Measurements from ENCODE around the gene GJA10. TPM values are rescaled to one million over a fixed set of nuclear protein-coding genes. Genes with fewer than 3 reads are reported as not detected.

The GJA10 gene
- polyA plus RNA-seq, 3 donors: not detected

DNA sequence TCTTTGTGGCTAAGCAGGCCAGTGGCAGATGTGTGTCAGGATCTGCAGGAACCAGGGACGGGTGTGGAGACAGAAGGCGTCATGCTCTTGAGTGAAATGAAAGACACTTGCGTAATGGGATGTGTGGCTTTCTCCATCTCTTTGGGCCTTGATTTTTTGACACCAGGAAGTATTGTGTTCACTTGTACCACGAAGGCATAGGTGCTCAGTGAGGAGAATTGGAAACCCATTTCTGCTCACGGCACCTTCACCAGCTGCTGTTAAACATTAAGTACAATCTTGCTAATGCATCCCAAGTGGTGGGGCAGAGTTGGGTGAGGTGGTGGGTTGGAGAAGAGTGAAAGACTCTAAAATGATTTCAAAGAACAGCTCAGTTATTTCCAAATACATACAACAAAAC, 30.0 kb downstream of the GJA10 start:
- DNase-seq: no peak
- Histone ChIP-seq H3K4me2 (replicated peaks; ENCODE audit: extremely low read depth, low read length, poor library complexity, severe bottlenecking) (no peak overlapping the region), H3K79me2 (ENCODE audit: insufficient read depth, low read length) (no peaks in the 10 kb centered on the region), H3K27me3 (ENCODE audit: control insufficient read depth in 2 of 2, insufficient read depth in 2 of 2, low read length in 2 of 2) (no peaks in the 10 kb centered on the region), H2AFZ (ENCODE audit: insufficient read depth, low read depth, low read length, poor library complexity, severe bottlenecking) (no peak overlapping the region), H3K4me1 (ENCODE audit: control insufficient read depth in 1 of 2, insufficient read depth in 2 of 2, low read length in 2 of 2) (peaks cover 33 to 37% of the 10 kb centered on the region in 2 donors), H4K20me1 (ENCODE audit: insufficient read depth, low read length) (no peaks in the 10 kb centered on the region), H3K9ac (ENCODE audit: insufficient read depth, low read length, poor library complexity, severe bottlenecking) (no peak overlapping the region), H3K4me3 (replicated peaks in 1 of 3; ENCODE audit: low read depth in 2 of 3, low read length in 3 of 3) (no peak overlapping the region), H3K36me3 (replicated peaks in 1 of 2; ENCODE audit: control insufficient read depth in 1 of 2, insufficient read depth in 2 of 2, low read length in 2 of 2) (no peaks in the 10 kb centered on the region), H3K27ac (ENCODE audit: low read depth in 1 of 2, low read length in 2 of 2) (no peak overlapping the region), H3K9me3 (replicated peaks in 1 of 2; ENCODE audit: control insufficient read depth in 1 of 2, insufficient read depth in 1 of 2, low read length in 2 of 2) (no peaks in the 10 kb centered on the region)
- Mint-ChIP-seq H3K27ac (peak overlapping the region in 2 of 7 donors; percentile 68 to 74), H3K27me3 (ENCODE audit: low read depth in 3 of 3) (peaks cover 0 to 2% (median 1%) of the 10 kb centered on the region in 3 donors), H3K4me3 (no peak overlapping the region), H3K36me3 (no peaks in the 10 kb centered on the region), H3K9me3 (peaks cover 0 to 5% (median 2%) of the 10 kb centered on the region in 7 donors), H3K4me1 (peaks cover 40% of the 10 kb centered on the region)
- intact Hi-C loops (cut with micrococcal nuclease): no loop called here
- TF ChIP-seq, protein P1, sequence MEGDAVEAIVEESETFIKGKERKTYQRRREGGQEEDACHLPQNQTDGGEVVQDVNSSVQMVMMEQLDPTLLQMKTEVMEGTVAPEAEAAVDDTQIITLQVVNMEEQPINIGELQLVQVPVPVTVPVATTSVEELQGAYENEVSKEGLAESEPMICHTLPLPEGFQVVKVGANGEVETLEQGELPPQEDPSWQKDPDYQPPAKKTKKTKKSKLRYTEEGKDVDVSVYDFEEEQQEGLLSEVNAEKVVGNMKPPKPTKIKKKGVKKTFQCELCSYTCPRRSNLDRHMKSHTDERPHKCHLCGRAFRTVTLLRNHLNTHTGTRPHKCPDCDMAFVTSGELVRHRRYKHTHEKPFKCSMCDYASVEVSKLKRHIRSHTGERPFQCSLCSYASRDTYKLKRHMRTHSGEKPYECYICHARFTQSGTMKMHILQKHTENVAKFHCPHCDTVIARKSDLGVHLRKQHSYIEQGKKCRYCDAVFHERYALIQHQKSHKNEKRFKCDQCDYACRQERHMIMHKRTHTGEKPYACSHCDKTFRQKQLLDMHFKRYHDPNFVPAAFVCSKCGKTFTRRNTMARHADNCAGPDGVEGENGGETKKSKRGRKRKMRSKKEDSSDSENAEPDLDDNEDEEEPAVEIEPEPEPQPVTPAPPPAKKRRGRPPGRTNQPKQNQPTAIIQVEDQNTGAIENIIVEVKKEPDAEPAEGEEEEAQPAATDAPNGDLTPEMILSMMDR (IDR thresholded peaks at IDR 0.05): no peak
- whole genome bisulfite sequencing (ENCODE audit: insufficient coverage): 31% methylated on average over 3 of the region's 5 CpGs

DNA sequence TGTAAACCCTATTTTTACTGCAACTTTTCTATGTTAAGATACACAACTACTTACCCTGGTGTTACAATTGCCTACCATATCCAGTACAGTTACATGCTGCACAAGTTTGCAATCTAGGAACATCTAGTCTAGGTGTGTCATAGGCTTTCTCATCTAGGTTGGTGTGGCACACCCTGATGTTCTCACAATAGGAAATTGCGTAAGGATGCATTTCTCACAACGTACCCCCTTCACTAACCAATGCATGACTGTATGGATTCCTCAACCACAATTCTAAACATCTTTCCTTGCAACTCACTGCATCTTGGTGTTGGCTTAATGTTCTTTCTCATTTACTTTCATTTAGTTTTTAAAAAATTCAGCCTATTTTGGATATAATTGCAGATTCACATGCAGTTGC, 31.6 kb downstream of the GJA10 start:
- Mint-ChIP-seq H3K36me3 (no peaks in the 10 kb centered on the region), H3K27me3 (ENCODE audit: low read depth in 3 of 3) (peaks cover 0 to 3% (median 2%) of the 10 kb centered on the region in 3 donors), H3K4me1 (peaks cover 50% of the 10 kb centered on the region), H3K27ac (no peak overlapping the region), H3K9me3 (peaks cover 0 to 2% (median 0%) of the 10 kb centered on the region in 7 donors), H3K4me3 (no peak overlapping the region)
- Histone ChIP-seq H3K4me3 (replicated peaks in 1 of 3; ENCODE audit: low read depth in 2 of 3, low read length in 3 of 3) (no peak overlapping the region), H3K79me2 (ENCODE audit: insufficient read depth, low read length) (no peaks in the 10 kb centered on the region), H3K27me3 (ENCODE audit: control insufficient read depth in 2 of 2, insufficient read depth in 2 of 2, low read length in 2 of 2) (no peaks in the 10 kb centered on the region), H2AFZ (ENCODE audit: insufficient read depth, low read depth, low read length, poor library complexity, severe bottlenecking) (no peak overlapping the region), H3K27ac (ENCODE audit: low read depth in 1 of 2, low read length in 2 of 2) (no peak overlapping the region), H3K4me1 (ENCODE audit: control insufficient read depth in 1 of 2, insufficient read depth in 2 of 2, low read length in 2 of 2) (peaks cover 40 to 43% of the 10 kb centered on the region in 2 donors), H4K20me1 (ENCODE audit: insufficient read depth, low read length) (no peaks in the 10 kb centered on the region), H3K4me2 (replicated peaks; ENCODE audit: extremely low read depth, low read length, poor library complexity, severe bottlenecking) (no peak overlapping the region), H3K9me3 (replicated peaks in 1 of 2; ENCODE audit: control insufficient read depth in 1 of 2, insufficient read depth in 1 of 2, low read length in 2 of 2) (no peaks in the 10 kb centered on the region), H3K9ac (ENCODE audit: insufficient read depth, low read length, poor library complexity, severe bottlenecking) (no peak overlapping the region), H3K36me3 (replicated peaks in 1 of 2; ENCODE audit: control insufficient read depth in 1 of 2, insufficient read depth in 2 of 2, low read length in 2 of 2) (no peaks in the 10 kb centered on the region)
- WGBS (ENCODE audit: insufficient coverage): 50% methylated on average over 2 of the region's 2 CpGs
- peak in 1 of 3 donors; percentile 26 for DNase-seq
- intact Hi-C loops (cut with micrococcal nuclease): no loop called here
- TF ChIP-seq, protein P1 (IDR thresholded peaks at IDR 0.05): no peak
